Right renal cortex interstitium (tissue), 3 donors: ENCODE results near the gene AGBL1. TPM values are rescaled to one million over a fixed set of nuclear protein-coding genes. Genes with fewer than 3 reads are reported as not detected.
"Not testable (repeated sequence)": the region's sequence is repeated elsewhere in the genome, so short reads cannot be mapped to it uniquely, and the experiment has no call there.

Experiments used
- DNase-seq, 3 donors: peaks; one replicate each; pipeline ENCODE4 v3.0.0-alpha.2; 2013; ENCODE audit warnings: low read depth in 3 of 3, low spot score in 2 of 3
- polyA plus RNA-seq, 3 donors: library from polyadenylated mRNA; unstranded; fragments of 120-200 nt; gene quantifications; one replicate each; pipeline ENCODE4 v1.2.1, GENCODE V29; 2013; ENCODE audit not compliant: insufficient read length in 3 of 3

AGBL1 gene
- polyA plus RNA-seq, 3 donors: 0.08 to 0.10 (median 0.08) TPM

DNA sequence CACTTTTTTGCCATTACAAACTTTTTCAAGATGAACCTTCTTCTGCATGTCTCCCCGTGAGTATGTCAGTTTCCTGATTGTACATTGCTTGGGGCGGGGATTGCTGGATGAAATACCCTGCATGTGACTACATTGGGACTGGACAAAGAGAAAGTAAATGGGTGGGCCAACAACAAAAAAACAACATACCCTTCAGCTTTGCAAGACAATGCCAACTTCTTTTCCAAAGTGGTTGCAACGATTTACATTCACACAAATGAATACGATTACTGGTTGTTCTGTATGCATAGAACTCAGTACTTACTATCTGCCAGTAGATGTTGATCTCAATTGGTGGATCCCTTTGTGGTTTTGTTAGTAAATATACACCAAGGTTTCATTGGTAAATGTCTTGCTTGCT lies 908.4 kb downstream of the AGBL1 start:
- no peak for DNase-seq

DNA sequence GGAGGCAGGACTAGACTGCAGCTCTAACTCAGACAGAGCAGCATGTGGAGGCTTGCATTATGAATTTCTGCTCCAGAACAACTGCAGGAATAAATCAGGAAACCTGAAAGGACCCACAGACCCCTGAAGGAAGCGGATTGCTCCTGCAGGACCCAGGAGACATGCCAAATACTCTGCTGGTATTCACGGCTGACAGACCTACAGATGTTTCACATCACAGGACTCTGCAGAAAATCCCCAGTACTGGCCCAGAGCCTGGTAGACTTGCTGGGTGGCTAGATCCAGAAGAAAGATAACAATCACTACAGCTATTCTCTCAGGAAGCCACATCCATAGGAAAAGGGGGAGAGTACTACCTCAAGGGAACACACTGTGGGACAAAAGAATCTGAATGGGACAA lies 942.1 kb downstream of the AGBL1 start:
- no peak for DNase-seq

- DNase-seq: no peak
These were observed 952.0 kb downstream of the AGBL1 start for GRCh38 chr15:87031540-87032230.

GRCh38 chr15:87032295-87032694 lies 952.6 kb downstream of the AGBL1 start:
- DNase-seq: no peak

DNA sequence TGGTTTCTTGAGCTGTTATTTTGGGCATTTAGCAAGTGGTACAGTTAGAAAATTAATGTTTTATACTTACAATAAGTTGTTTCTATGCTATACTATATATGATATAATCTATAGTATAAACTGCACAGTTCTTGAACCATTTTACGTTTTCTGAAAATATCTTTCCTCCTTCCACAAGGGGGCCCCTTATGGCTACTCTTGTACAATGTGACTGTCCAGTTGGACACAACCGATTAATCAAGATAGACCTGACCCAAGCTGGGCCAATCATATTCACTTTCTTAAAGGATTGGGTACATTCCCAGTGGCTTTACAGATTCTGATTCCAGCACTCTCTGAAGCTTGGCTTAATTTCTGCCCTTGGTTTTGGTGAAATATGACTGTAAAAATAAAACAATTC lies 953.4 kb downstream of the AGBL1 start:
- DNase-seq: no peak

- no peak for DNase-seq
These were observed 955.2 kb downstream of the AGBL1 start for GRCh38 chr15:87034886-87035285.

DNA sequence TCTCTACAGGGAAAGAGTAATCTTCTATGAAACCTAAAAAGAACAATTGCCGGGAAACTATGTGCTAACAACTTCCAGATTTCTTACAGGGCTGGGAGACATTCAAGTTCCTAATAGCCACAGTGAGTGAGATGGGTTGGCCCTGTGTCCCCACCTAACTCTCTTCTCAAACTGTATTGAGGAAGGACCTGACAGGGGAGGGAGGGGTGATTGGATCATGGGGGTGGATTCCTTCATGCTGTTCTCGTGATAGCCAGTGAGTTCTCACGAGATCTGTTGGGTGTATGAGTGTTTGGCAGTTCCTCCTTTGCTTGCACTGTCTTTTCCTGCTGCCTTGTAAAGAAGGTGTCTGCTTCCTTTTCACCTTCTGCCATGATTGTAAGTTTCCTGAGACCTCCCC lies 958.7 kb downstream of the AGBL1 start:
- no peak for DNase-seq

DNA sequence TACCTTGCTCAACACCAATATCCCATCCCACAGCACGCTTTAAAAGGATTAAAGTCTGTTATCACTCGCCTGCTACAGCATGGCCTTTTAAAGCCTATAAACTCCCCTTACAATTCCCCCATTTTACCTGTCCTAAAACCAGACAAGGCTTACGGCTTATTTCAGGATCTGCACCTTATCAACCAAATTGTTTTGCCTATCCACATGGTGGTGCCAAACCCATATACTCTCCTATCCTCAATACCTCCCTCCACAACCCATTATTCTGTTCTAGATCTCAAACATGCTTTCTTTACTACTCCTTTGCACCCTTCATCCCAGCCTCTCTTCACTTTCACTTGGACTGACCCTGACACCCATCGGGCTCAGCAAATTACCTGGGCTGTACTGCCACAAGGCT lies 962.9 kb downstream of the AGBL1 start:
- DNase-seq: not testable (repeated sequence)

GRCh38 chr15:87045746-87046145 lies 966.1 kb downstream of the AGBL1 start:
- DNase-seq: no peak

GRCh38 chr15:87047203-87047965 lies 967.7 kb downstream of the AGBL1 start:
- DNase-seq: no peak
